ENCODE results near the gene EHBP1L1. TPM values are rescaled to one million over a fixed set of nuclear protein-coding genes. Genes with fewer than 3 reads are reported as not detected.

Gene EHBP1L1
- total and polyA plus RNA-seq, 2 of the 13 experiments (the other 11 are each of a cell fraction or from before 2014, with no cell fraction given), result 8.3 to 10.6 TPM

- no peak for ATAC-seq
- no peaks in the 10 kb centered on the region; a peak in 1 of 5 replicates for H3K27me3 ChIP-seq (ENCODE audit: control insufficient read depth in 1 of 2, insufficient read depth in 2 of 2, low read length in 2 of 2)
- intact Hi-C loops (cut with micrococcal nuclease; ENCODE audit: unreplicated experiment) (no loop called here), in situ Hi-C loops (cut with HindIII; ENCODE audit: extremely low pct_ligation_motif_present, low pct_unique_long_range_greater_than_20kb) (no loop called here)
- no peak overlapping the region for H3K27ac ChIP-seq (ENCODE audit: extremely low read length, insufficient read depth, low read length)
- TF ChIP-seq FOXO4 (CRISPR knock-in tag; conservative IDR thresholded peaks at IDR 0.05), result no peak
- TF ChIP-seq RBFOX2 (IDR thresholded peaks at IDR 0.05; ENCODE audit: low read depth, low read length), result peak; percentile 54; the same call in 1 of the 2 replicates
- no peak overlapping the region for H3K9ac ChIP-seq (ENCODE audit: insufficient read depth, low read depth, low read length)
- no peak overlapping the region for H3K4me3 ChIP-seq (replicated peaks in 1 of 3; ENCODE audit: insufficient read depth in 1 of 3, low read depth in 2 of 3, low read length in 3 of 3)
- ChIA-PET POLR2A (interaction anchor here (1.4 to 2.7 kb wide), 5 partner anchors 8 to 35 kb away, joined by 7 to 45 read pairs (median 11); no protein-coding TSS in a partner anchor), CTCF (ENCODE audit: low intra/inter-chr PET ratio, low total read pairs) (no interaction called here)
- H3K79me2 ChIP-seq (ENCODE audit: insufficient read depth, low read length), result peaks cover 32% of the 10 kb centered on the region
- H3K4me2 ChIP-seq (ENCODE audit: low read depth, low read length), result no peak overlapping the region
- WGBS (ENCODE audit: low lambda C conversion rate), result 99% methylated on average over 12 of the region's 33 CpGs
- no peak for FAIRE-seq
- H4K20me1 ChIP-seq (ENCODE audit: insufficient read depth, low read length), result peaks cover 5% of the 10 kb centered on the region; the same call in 1 of the 2 replicates
- H2AFZ ChIP-seq (ENCODE audit: low read length), result no peak overlapping the region
- DNase-seq (ENCODE audit: low spot score), result no peak
- BruUV-seq (replicated peaks), result no TSS peak
- H3K4me1 ChIP-seq (ENCODE audit: insufficient read depth, low read length), result peaks cover 20% of the 10 kb centered on the region
- H3K9me3 ChIP-seq (ENCODE audit: low read length), result no peaks in the 10 kb centered on the region
- H3K36me3 ChIP-seq (replicated peaks in 1 of 2; ENCODE audit: control insufficient read depth in 1 of 2, insufficient read depth in 2 of 2, low read length in 2 of 2), result peaks cover 17 to 47% of the 10 kb centered on the region in 2 experiments; a peak in 4 of 5 replicates
Observed at GRCh38 chr11:65617990-65618751, 42.3 kb downstream of the EHBP1L1 start.

- in situ Hi-C loops (cut with HindIII; ENCODE audit: extremely low pct_ligation_motif_present, low pct_unique_long_range_greater_than_20kb) (no loop called here), intact Hi-C loops (cut with micrococcal nuclease; ENCODE audit: unreplicated experiment) (no loop called here)
- CTCF ChIA-PET (ENCODE audit: low intra/inter-chr PET ratio, low total read pairs), result no interaction called here
- Histone ChIP-seq H3K36me3 (replicated peaks in 1 of 2; ENCODE audit: control insufficient read depth in 1 of 2, insufficient read depth in 2 of 2, low read length in 2 of 2) (peaks cover 19 to 53% of the 10 kb centered on the region in 2 experiments; a peak in 4 of 5 replicates), H3K4me1 (ENCODE audit: insufficient read depth, low read length) (peaks cover 20% of the 10 kb centered on the region), H3K4me2 (ENCODE audit: low read depth, low read length) (no peak overlapping the region), H3K9ac (ENCODE audit: insufficient read depth, low read depth, low read length) (no peak overlapping the region), H3K27me3 (ENCODE audit: control insufficient read depth in 1 of 2, insufficient read depth in 2 of 2, low read length in 2 of 2) (no peaks in the 10 kb centered on the region; a peak in 1 of 5 replicates), H4K20me1 (ENCODE audit: insufficient read depth, low read length) (0 out of 2 replicates have a peak, but pooled peaks cover 3% of the 10 kb centered on the region), H3K79me2 (ENCODE audit: insufficient read depth, low read length) (peaks cover 26% of the 10 kb centered on the region), H3K27ac (ENCODE audit: extremely low read length, insufficient read depth, low read length) (no peak overlapping the region), H3K9me3 (ENCODE audit: low read length) (no peaks in the 10 kb centered on the region), H2AFZ (ENCODE audit: low read length) (no peak overlapping the region), H3K4me3 (replicated peaks in 1 of 3; ENCODE audit: insufficient read depth in 1 of 3, low read depth in 2 of 3, low read length in 3 of 3) (no peak overlapping the region)
- no peak for ATAC-seq
- BruUV-seq (replicated peaks), result no TSS peak
- FAIRE-seq, result no peak
- DNase-seq (ENCODE audit: low spot score), result no peak
- TF ChIP-seq ZC3H13 (CRISPR knock-in tag; IDR thresholded peaks at IDR 0.05), result peak; percentile 59; the same call in 1 of the 2 replicates
- TF ChIP-seq ZNF251 (CRISPR knock-in tag; IDR thresholded peaks at IDR 0.05), result no peak
- peak; percentile 18; the same call in 1 of the 2 replicates for TF ChIP-seq RBFOX2 (IDR thresholded peaks at IDR 0.05; ENCODE audit: low read depth, low read length)
- peak; percentile 10; the same call in 1 of the 2 replicates for TF ChIP-seq ZBTB33 (CRISPR knock-in tag; IDR thresholded peaks at IDR 0.05)
- 86% methylated on average over 2 of the region's 14 CpGs for WGBS (ENCODE audit: low lambda C conversion rate)
- POLR2A ChIA-PET, result interaction anchor here (0.9 to 2.7 kb wide), 3 partner anchors 14 to 35 kb away, joined by 4 to 10 read pairs (median 7); no protein-coding TSS in a partner anchor
Observed at GRCh38 chr11:65618763-65619162, 42.9 kb downstream of the EHBP1L1 start.

Data from HepG2 (cell line).